ENCODE results near the gene TSHR. TPM values are rescaled to one million over a fixed set of nuclear protein-coding genes. Genes with fewer than 3 reads are reported as not detected.

The TSHR gene
- total RNA-seq, 2 experiments from 2014 or later = 4.9 to 40.0 TPM

DNA sequence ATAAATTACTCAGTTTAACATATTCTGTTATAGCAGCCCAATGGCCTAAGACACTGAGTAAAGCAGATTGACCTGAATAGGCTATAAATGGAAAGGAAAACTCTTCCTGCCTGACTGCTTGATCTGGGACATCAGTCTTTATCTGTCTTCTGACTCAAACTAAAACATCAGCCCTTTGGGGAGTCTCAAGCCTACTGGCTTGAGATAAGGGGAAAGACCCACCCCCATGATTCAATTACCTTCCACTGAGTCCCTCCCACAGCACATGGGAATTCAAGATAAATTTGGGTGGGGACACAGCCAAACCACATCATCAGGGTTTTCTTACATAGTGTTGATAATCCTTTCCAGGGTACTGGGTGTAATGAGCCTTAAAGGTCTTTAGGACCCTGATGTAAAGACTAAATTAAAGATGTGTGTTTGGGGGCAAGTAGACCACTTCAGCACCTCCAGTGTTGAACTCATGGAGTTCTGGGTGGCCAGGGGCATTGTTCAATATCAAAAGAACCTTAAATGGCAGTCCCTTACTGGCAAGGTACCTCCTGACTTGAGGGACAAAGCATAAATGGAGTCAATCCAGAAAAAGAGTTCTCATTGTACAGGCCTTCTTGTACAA lies 67.8 kb downstream of the TSHR start:
- H3K4me3 ChIP-seq (ENCODE audit: low read depth, low read length, poor library complexity, severe bottlenecking) = no peak overlapping the region
- no peak for DNase-seq (ENCODE audit: low spot score)
- POLR2A ChIA-PET = no interaction called here
- no TSS peak for BruUV-seq (replicated peaks)
- H3K36me3 ChIP-seq (ENCODE audit: insufficient read depth, low read length) = no peaks in the 10 kb centered on the region
- intact Hi-C loops (cut with micrococcal nuclease; ENCODE audit: unreplicated experiment) = no loop called here
- H2AFZ ChIP-seq (ENCODE audit: low read length) = no peak overlapping the region
- no peak overlapping the region for H3K27ac ChIP-seq (ENCODE audit: low read depth, low read length, poor library complexity, severe bottlenecking)
- TF ChIP-seq, protein P1, sequence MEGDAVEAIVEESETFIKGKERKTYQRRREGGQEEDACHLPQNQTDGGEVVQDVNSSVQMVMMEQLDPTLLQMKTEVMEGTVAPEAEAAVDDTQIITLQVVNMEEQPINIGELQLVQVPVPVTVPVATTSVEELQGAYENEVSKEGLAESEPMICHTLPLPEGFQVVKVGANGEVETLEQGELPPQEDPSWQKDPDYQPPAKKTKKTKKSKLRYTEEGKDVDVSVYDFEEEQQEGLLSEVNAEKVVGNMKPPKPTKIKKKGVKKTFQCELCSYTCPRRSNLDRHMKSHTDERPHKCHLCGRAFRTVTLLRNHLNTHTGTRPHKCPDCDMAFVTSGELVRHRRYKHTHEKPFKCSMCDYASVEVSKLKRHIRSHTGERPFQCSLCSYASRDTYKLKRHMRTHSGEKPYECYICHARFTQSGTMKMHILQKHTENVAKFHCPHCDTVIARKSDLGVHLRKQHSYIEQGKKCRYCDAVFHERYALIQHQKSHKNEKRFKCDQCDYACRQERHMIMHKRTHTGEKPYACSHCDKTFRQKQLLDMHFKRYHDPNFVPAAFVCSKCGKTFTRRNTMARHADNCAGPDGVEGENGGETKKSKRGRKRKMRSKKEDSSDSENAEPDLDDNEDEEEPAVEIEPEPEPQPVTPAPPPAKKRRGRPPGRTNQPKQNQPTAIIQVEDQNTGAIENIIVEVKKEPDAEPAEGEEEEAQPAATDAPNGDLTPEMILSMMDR (conservative IDR thresholded peaks at IDR 0.05; ENCODE audit: low read length) = no peak
- TF ChIP-seq EZH2phosphoT487 (IDR thresholded peaks at IDR 0.05; ENCODE audit: borderline replicate concordance, low read depth, low read length) = no peak
- H3K4me1 ChIP-seq (ENCODE audit: insufficient read depth, low read length, poor library complexity, severe bottlenecking) = no peaks in the 10 kb centered on the region
- H3K4me2 ChIP-seq (ENCODE audit: low read length) = no peak overlapping the region
- H3K9me2 ChIP-seq (ENCODE audit: insufficient read depth, low read length) = no peaks in the 10 kb centered on the region
- CTCF ChIA-PET (ENCODE audit: unreplicated experiment) = no interaction called here
- H3K9me3 ChIP-seq (ENCODE audit: low read length) = no peaks in the 10 kb centered on the region
- H3K79me2 ChIP-seq (ENCODE audit: insufficient read depth, low read depth, low read length) = no peaks in the 10 kb centered on the region
- H4K20me1 ChIP-seq (ENCODE audit: insufficient read depth, low read length) = no peaks in the 10 kb centered on the region

DNA sequence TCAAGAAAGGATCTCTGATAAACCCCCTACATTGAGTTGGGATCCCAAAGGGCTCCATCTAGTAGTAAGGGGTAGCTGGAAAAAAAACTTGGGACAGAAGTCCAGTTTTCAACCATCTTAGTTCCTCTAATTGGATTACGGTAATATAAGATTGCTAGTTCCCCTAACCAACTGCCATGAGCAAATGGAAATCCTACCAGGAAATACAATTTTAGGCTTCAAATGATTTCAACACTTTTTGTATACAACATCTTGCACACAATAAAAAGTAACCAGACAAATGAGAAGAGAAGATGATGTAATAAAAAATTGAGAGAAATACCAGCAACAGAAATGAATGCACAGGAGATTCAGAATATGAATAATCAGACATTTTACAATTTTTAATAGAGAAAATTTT lies 73.0 kb downstream of the TSHR start:
- Histone ChIP-seq H4K20me1 (ENCODE audit: insufficient read depth, low read length) (no peaks in the 10 kb centered on the region), H3K4me2 (ENCODE audit: low read length) (no peak overlapping the region), H3K4me1 (ENCODE audit: insufficient read depth, low read length, poor library complexity, severe bottlenecking) (no peaks in the 10 kb centered on the region), H3K27ac (ENCODE audit: low read depth, low read length, poor library complexity, severe bottlenecking) (no peak overlapping the region), H2AFZ (ENCODE audit: low read length) (no peak overlapping the region), H3K9me2 (ENCODE audit: insufficient read depth, low read length) (no peaks in the 10 kb centered on the region), H3K9me3 (ENCODE audit: low read length) (no peaks in the 10 kb centered on the region), H3K36me3 (ENCODE audit: insufficient read depth, low read length) (no peaks in the 10 kb centered on the region), H3K4me3 (ENCODE audit: low read depth, low read length, poor library complexity, severe bottlenecking) (no peak overlapping the region), H3K79me2 (ENCODE audit: insufficient read depth, low read depth, low read length) (no peaks in the 10 kb centered on the region)
- BruUV-seq (replicated peaks) = no TSS peak
- DNase-seq (ENCODE audit: low spot score) = no peak
- ChIA-PET CTCF (ENCODE audit: unreplicated experiment) (no interaction called here), POLR2A (no interaction called here)
- intact Hi-C loops (cut with micrococcal nuclease; ENCODE audit: unreplicated experiment) = no loop called here
- TF ChIP-seq EZH2phosphoT487 (IDR thresholded peaks at IDR 0.05; ENCODE audit: borderline replicate concordance, low read depth, low read length) = no peak
- TF ChIP-seq, protein P1 (conservative IDR thresholded peaks at IDR 0.05; ENCODE audit: low read length) = no peak

DNA sequence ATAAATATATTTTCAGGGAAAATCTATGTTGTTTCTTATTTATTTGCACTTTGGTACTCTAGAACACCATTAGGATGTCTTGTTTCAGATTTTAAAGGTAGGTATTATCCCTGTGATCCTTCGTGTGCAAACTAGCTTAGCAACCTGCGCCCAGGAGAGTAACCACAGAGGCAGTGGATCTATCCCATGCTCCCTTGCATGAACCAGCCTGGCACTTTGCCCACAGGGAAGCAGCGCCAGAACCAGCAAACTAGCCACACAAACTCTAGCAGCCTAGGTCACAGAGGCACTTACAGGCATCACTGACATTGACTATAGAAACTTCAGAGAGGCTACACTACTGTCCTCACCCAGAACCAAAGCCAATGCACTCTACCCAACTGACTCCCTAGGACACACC lies 76.1 kb downstream of the TSHR start:
- Histone ChIP-seq H3K4me3 (ENCODE audit: low read depth, low read length, poor library complexity, severe bottlenecking) (no peak overlapping the region), H3K4me1 (ENCODE audit: insufficient read depth, low read length, poor library complexity, severe bottlenecking) (no peaks in the 10 kb centered on the region), H3K9me2 (ENCODE audit: insufficient read depth, low read length) (no peaks in the 10 kb centered on the region), H3K4me2 (ENCODE audit: low read length) (no peak overlapping the region), H4K20me1 (ENCODE audit: insufficient read depth, low read length) (no peaks in the 10 kb centered on the region), H2AFZ (ENCODE audit: low read length) (no peak overlapping the region), H3K9me3 (ENCODE audit: low read length) (no peaks in the 10 kb centered on the region), H3K36me3 (ENCODE audit: insufficient read depth, low read length) (no peaks in the 10 kb centered on the region), H3K27ac (ENCODE audit: low read depth, low read length, poor library complexity, severe bottlenecking) (no peak overlapping the region), H3K79me2 (ENCODE audit: insufficient read depth, low read depth, low read length) (no peaks in the 10 kb centered on the region)
- TF ChIP-seq EZH2phosphoT487 (IDR thresholded peaks at IDR 0.05; ENCODE audit: borderline replicate concordance, low read depth, low read length) = no peak
- TF ChIP-seq, protein P1 (conservative IDR thresholded peaks at IDR 0.05; ENCODE audit: low read length) = no peak
- intact Hi-C loops (cut with micrococcal nuclease; ENCODE audit: unreplicated experiment) = no loop called here
- CTCF ChIA-PET (ENCODE audit: unreplicated experiment) = no interaction called here
- BruUV-seq (replicated peaks) = no TSS peak
- DNase-seq (ENCODE audit: low spot score) = no peak
- POLR2A ChIA-PET = no interaction called here

Measured in OCI-LY7 (cell line).